SJSA1 (cell line): ENCODE data around the gene DNM3. TPM values are rescaled to one million over a fixed set of nuclear protein-coding genes. Genes with fewer than 3 reads are reported as not detected.

ENCODE experiments used
- DNase-seq, 2 experiments: peaks; one replicate each; pipeline ENCODE4 v3.0.0-alpha.2; 2015 to 2020; ENCODE audit warnings: low spot score in 2 of 2, low read depth in 1 of 2
- H3K27ac ChIP-seq: fragments of 250-450 bp; sonication (Bioruptor Pico); 2 replicates; pipeline ENCODE4 v1.5.1; 2020; ENCODE audit warnings: mild to moderate bottlenecking, moderate library complexity
- H3K27me3 ChIP-seq: fragments of 250-450 bp; sonication (Bioruptor Pico); replicated peaks from 2 replicates; pipeline ENCODE4 v1.5.1; 2020; ENCODE audit warnings: mild to moderate bottlenecking, moderate library complexity
- H3K36me3 ChIP-seq: fragments of 250-450 bp; sonication (Bioruptor Pico); 2 replicates; pipeline ENCODE4 v1.5.1; 2020; ENCODE audit warnings: mild to moderate bottlenecking
- H3K4me1 ChIP-seq: fragments of 250-450 bp; sonication (Bioruptor Pico); replicated peaks from 2 replicates; pipeline ENCODE4 v1.6.1; 2021; ENCODE audit warnings: mild to moderate bottlenecking
- H3K4me3 ChIP-seq: fragments of 250-450 bp; sonication (Bioruptor Pico); 2 replicates; pipeline ENCODE4 v1.5.1; 2020; ENCODE audit warnings: mild to moderate bottlenecking
- H3K9me3 ChIP-seq: fragments of 250-450 bp; sonication (Bioruptor Pico); replicated peaks from 2 replicates; pipeline ENCODE4 v1.5.1; 2020; ENCODE audit warnings: mild to moderate bottlenecking
- total RNA-seq: library from RNA; depleted of rRNA; stranded (reverse); fragments of >200 nt; shearing (Covaris generic); gene quantifications from 2 replicates; pipeline ENCODE4 v1.2.3, GENCODE V29; 2014

The DNM3 gene
- total RNA-seq, 1 experiment from 2014 or later = 1.7 TPM

DNA sequence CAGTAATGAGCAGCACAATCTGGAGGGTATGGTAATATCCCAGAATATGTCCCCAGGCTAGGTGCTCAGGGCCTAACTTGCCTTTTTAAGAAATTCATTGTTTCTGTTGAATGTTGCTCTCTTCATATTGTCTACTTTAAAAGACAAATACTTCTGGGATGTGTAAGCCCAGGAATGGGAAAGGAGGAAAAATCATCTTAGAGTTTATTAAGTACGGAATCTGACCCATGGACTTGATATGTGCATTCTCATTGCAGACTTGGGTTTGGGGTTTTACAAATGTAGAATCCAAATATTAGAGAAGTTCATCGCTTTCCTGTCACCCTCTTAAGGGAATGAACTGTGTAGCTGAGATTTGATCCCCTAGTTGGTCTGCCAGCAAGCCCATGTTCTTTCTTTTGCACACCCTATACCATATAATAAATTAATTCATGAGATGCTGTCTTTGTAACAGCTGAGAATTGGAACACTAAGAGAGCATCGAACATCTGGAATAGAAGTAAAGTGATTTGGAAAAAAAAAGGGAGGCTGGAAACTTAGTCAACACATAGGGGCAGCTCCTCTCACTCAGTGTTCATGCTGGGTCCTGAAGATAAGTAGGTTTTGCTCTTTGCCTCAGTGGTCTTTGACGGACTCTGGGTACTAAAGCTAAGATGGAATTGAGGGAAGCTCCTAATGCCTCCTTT, 343.4 kb downstream of the DNM3 start:
- H3K27me3 ChIP-seq = no peaks in the 10 kb centered on the region
- peak overlapping the region; percentile 69 for H3K27ac ChIP-seq
- H3K9me3 ChIP-seq = no peaks in the 10 kb centered on the region
- DNase-seq = peak in 1 of 2 experiments; percentile 48
- H3K4me1 ChIP-seq = peaks cover 43% of the 10 kb centered on the region
- no peaks in the 10 kb centered on the region for H3K36me3 ChIP-seq
- H3K4me3 ChIP-seq = no peak overlapping the region

GRCh38 chr1:172185211-172185610, 343.9 kb downstream of the DNM3 start:
- no peaks in the 10 kb centered on the region for H3K9me3 ChIP-seq
- no peak overlapping the region for H3K4me3 ChIP-seq
- H3K27me3 ChIP-seq = no peaks in the 10 kb centered on the region
- H3K4me1 ChIP-seq = peaks cover 43% of the 10 kb centered on the region
- peak overlapping the region; percentile 69 for H3K27ac ChIP-seq
- peak in 1 of 2 experiments; percentile 60 for DNase-seq
- no peaks in the 10 kb centered on the region for H3K36me3 ChIP-seq

DNA sequence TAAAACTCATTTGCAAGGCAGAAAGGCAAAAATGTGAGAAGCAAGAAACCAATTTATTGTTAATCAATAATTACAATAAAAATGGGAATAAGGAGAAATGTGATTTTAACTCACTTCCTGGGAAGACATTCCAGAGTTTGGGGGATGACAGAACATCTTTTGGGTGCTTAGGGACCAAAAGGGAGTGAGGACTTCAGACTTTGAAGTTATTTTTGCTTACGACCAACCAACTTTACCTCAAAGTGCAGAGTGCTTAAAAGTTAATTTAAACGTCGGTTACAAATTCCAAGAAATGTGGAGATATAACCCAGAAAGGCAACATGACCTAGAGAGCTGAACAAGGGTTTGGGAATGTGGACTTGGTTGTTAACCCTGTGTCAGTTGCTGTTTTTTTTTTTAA, 344.7 kb downstream of the DNM3 start:
- Histone ChIP-seq H3K4me3 (no peak overlapping the region), H3K4me1 (peaks cover 36% of the 10 kb centered on the region), H3K36me3 (no peaks in the 10 kb centered on the region), H3K27me3 (no peaks in the 10 kb centered on the region), H3K9me3 (no peaks in the 10 kb centered on the region), H3K27ac (peak overlapping the region; percentile 69)
- DNase-seq = no peak

- Histone ChIP-seq H3K27ac (no peak overlapping the region), H3K4me1 (peaks cover 9% of the 10 kb centered on the region), H3K36me3 (no peaks in the 10 kb centered on the region), H3K27me3 (no peaks in the 10 kb centered on the region), H3K9me3 (peaks cover 2% of the 10 kb centered on the region; the same call in 1 of the 2 replicates), H3K4me3 (no peak overlapping the region)
- DNase-seq = no peak
Measured at GRCh38 chr1:172201572-172201971, 360.3 kb downstream of the DNM3 start.

DNA sequence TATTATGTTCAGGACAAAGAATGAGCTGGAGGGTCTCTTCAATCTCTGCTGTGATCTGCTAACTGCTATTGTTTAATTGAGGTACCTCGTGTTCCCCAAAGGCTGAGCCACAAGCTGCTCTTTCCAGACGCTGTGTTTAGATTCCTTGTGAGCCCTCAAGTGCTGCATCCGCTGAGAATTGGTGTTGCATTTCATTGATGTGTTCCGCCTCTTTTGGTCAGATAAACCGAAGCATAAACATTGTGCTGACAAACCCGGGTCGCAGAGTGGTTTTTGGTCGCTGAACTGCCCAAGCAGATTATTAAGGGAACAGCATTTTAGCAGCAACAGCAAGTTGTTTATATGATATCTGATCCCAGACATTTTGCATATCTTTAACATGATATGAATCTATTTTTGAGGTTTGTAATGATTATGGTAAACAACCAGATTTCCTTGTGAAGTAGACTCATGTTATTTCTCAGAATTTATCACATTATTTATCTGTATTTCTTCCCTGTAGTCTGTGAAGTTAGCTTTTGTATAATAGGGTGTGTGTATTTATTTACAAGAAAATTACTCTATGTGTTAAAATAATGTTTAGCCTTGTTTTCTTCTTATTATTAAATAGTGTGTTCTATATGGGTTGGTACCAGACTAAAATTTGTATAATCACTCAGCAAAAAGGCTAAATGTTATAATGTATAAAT, 362.0 kb downstream of the DNM3 start:
- Histone ChIP-seq H3K27ac (no peak overlapping the region), H3K4me3 (no peak overlapping the region), H3K27me3 (no peaks in the 10 kb centered on the region), H3K4me1 (peaks cover 9% of the 10 kb centered on the region), H3K36me3 (no peaks in the 10 kb centered on the region), H3K9me3 (no peaks in the 10 kb centered on the region; the same call in 1 of the 2 replicates)
- DNase-seq = peak; percentile 40 to 42

GRCh38 chr1:172203902-172204301, 362.6 kb downstream of the DNM3 start:
- Histone ChIP-seq H3K27me3 (no peaks in the 10 kb centered on the region), H3K9me3 (no peaks in the 10 kb centered on the region; the same call in 1 of the 2 replicates)
- DNase-seq = no peak

DNA sequence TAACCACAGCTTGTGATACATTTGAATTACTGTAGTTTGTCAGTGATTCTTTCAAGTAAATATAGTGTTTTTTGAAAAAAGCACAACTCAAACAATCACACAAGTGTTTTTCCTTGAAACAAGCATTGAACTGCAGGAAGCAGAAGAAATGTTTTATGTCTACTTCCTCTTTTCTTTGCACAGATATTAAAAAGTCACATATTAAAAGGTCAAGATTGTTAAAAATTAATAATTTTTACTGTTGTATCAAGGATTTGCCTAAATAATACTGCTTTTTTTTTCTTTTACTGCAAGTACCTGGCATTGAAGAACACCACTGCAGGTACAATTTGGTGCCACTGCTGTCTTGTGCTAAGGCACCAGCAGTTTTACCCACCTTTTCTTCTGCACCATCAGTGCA, 365.0 kb downstream of the DNM3 start:
- H3K4me3 ChIP-seq = no peak overlapping the region
- H3K27me3 ChIP-seq = no peaks in the 10 kb centered on the region
- H3K9me3 ChIP-seq = no peaks in the 10 kb centered on the region
- H3K36me3 ChIP-seq = no peaks in the 10 kb centered on the region
- DNase-seq = no peak
- peaks cover 9% of the 10 kb centered on the region for H3K4me1 ChIP-seq
- H3K27ac ChIP-seq = no peak overlapping the region

More at GRCh38 chr1:172203902-172204301, 362.6 kb downstream of the DNM3 start:
- Histone ChIP-seq H3K4me3 (no peak overlapping the region), H3K4me1 (peaks cover 9% of the 10 kb centered on the region), H3K27ac (no peak overlapping the region), H3K36me3 (no peaks in the 10 kb centered on the region)

- no peak for DNase-seq
- H3K4me1 ChIP-seq = no peaks in the 10 kb centered on the region; the same call in 1 of the 2 replicates
- H3K4me3 ChIP-seq = no peak overlapping the region
- no peaks in the 10 kb centered on the region for H3K27me3 ChIP-seq
- no peak overlapping the region for H3K27ac ChIP-seq
- H3K9me3 ChIP-seq = no peaks in the 10 kb centered on the region
- no peaks in the 10 kb centered on the region for H3K36me3 ChIP-seq
Measured at GRCh38 chr1:172208635-172209034, 367.3 kb downstream of the DNM3 start.

- Histone ChIP-seq H3K4me1 (no peaks in the 10 kb centered on the region), H3K4me3 (no peak overlapping the region), H3K27ac (no peak overlapping the region), H3K9me3 (no peaks in the 10 kb centered on the region), H3K36me3 (no peaks in the 10 kb centered on the region), H3K27me3 (no peaks in the 10 kb centered on the region)
- DNase-seq = no peak
Measured at GRCh38 chr1:172211221-172211620, 369.9 kb downstream of the DNM3 start.

DNA sequence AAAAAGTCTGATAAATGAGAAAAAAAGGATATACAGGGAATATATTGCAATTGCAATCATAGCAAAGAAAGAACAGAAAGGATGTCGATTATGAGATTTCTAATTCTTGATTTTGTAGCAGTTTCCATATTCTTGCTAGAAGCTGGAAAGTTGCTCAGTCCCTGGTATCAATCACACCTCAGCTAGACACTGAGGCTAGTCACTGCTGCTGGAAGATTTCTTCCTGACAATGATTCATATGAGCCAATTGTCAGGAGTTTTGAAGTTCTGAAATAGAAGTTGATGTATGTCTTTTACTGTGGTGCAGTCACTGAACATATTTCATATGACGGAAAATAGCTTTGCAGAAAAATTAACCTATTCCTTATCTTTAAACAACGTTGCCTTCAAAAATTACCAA, 370.8 kb downstream of the DNM3 start:
- Histone ChIP-seq H3K27me3 (no peaks in the 10 kb centered on the region), H3K9me3 (no peaks in the 10 kb centered on the region), H3K27ac (no peak overlapping the region), H3K4me1 (no peaks in the 10 kb centered on the region), H3K4me3 (no peak overlapping the region), H3K36me3 (no peaks in the 10 kb centered on the region)
- no peak for DNase-seq

DNA sequence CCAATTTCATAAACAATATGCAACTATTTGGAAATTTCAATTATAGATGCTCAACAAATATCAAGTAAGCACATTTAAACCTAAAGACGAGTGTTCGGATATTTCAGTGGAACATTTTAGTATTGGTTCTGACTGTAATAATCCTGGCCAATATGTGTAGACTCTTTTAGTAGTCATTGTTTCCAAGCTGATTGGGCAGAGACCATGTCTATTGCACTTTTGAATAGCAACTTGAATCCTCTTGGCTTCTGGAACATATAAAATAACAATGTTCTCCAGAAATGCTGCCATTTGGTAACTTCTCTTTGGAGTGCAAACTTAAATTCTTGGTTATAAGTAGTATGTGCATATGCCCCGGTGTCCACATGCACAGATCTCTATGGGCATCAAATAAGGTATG, 373.7 kb downstream of the DNM3 start:
- Histone ChIP-seq H3K9me3 (no peaks in the 10 kb centered on the region), H3K36me3 (no peaks in the 10 kb centered on the region), H3K27ac (no peak overlapping the region), H3K4me1 (no peaks in the 10 kb centered on the region), H3K27me3 (no peaks in the 10 kb centered on the region), H3K4me3 (no peak overlapping the region)
- no peak for DNase-seq

DNA sequence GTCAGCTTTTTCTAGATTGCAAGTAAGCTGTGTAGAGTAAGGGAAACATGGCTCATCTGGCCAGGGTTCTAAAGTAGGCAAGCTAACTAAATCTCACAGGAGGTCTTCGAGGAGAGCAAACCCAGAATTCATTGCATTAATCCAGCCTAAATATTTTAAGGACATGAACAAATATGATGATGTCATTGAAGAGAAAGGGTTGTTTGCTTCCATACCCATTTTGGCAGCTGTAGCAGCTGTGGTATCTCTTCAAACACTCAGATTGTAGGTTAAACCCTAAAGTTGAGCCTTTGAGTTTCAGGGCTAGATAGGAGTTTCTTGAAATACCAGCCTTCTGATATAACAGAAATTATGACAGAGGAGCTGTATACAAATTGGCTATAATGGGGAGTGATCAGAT, 378.7 kb downstream of the DNM3 start:
- DNase-seq = no peak
- Histone ChIP-seq H3K27me3 (no peaks in the 10 kb centered on the region), H3K27ac (no peak overlapping the region), H3K36me3 (no peaks in the 10 kb centered on the region), H3K9me3 (no peaks in the 10 kb centered on the region), H3K4me3 (no peak overlapping the region), H3K4me1 (no peaks in the 10 kb centered on the region)

DNA sequence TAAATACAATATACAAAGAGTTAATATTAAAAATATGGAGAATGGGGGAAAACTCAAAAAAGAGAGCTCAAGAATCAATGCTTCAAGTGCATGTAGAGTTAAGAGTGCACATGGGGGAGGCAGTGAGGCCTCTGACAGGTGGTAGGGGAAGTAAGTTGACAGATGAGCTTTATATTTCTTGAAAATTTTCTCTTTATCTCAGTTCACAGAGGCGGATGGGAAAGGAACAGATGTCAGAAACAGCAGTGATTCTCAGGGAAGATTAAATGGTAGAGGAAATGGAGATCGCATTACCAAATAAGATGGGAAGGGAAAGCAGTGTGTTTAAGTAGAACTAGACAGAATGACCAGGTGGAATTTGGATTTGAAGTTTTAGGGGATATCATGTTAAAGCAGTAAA, 379.1 kb downstream of the DNM3 start:
- H3K27ac ChIP-seq = no peak overlapping the region
- no peaks in the 10 kb centered on the region for H3K36me3 ChIP-seq
- DNase-seq = no peak

GRCh38 chr1:172221436-172221835, 380.1 kb downstream of the DNM3 start:
- Histone ChIP-seq H3K27ac (no peak overlapping the region), H3K9me3 (no peaks in the 10 kb centered on the region), H3K36me3 (no peaks in the 10 kb centered on the region), H3K4me1 (no peaks in the 10 kb centered on the region), H3K4me3 (no peak overlapping the region), H3K27me3 (no peaks in the 10 kb centered on the region)
- no peak for DNase-seq

More for the DNA sequence above, 379.1 kb downstream of the DNM3 start:
- Histone ChIP-seq H3K9me3 (no peaks in the 10 kb centered on the region), H3K4me1 (no peaks in the 10 kb centered on the region), H3K4me3 (no peak overlapping the region), H3K27me3 (no peaks in the 10 kb centered on the region)
